T-helper 1 cell (primary cell): Measurements from ENCODE around the gene MUC5AC.
A peak's percentile ranks its signal among the peaks of the same experiment; 100 is the strongest.

Experiments used
- DNase-seq, 5 donors: peaks; one replicate each; pipeline ENCODE4 v3.0.0-alpha.2; 2012 to 2020

MUC5AC gene

GRCh38 chr11:1122664-1123002 lies 35.1 kb upstream of the MUC5AC start:
- DNase-seq: no peak

GRCh38 chr11:1123970-1124369 lies 33.8 kb upstream of the MUC5AC start:
- DNase-seq: peak in 1 of 5 donors; percentile 8

DNA sequence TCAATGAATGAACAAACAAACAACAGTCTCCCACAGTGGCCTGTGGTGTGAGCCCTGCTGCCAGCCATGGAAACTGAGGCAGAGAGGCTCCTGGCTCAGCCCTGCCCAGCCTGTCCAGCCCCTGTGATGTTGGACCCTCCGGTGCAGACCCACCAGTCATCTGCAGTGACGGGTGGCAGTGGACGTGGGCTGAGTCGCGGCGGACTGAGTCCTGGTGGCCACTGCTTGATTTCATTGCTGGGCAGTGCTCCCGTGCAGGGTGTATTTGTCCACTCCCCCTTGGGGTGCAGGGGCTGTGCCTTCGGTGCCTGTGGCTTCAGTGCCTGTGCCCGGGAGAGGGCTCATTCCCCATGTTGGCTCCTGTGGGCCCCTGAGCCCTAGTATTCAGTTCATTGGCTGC lies 31.9 kb upstream of the MUC5AC start:
- DNase-seq: no peak

- no peak for DNase-seq
Observed at GRCh38 chr11:1126491-1126926, 31.2 kb upstream of the MUC5AC start.

- DNase-seq: no peak
Observed at GRCh38 chr11:1126935-1127663, 30.7 kb upstream of the MUC5AC start.

DNA sequence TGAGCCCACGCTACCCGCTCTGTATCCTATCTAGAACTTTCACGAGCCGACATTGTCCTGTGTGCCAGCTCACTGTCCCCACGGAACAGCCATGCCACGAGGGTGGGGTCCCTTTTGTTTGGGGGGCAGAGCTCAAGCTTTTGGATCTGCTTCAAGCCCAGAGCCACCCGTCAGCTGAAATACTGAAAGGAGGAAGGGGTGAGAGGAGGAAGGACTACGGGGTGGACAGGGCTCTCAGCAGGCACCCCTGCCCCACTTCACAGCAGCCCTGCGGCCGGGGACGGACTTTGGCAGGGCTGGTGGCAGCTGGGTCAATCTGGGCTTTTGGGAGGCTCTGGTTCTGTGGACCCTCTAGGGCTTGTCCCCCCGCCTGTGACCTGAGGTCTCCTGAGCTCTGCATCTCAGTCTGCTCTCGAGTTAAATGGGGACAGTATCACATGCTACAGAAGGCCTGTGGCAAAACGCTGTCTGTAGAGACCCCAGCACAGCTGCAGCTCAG lies 30.0 kb upstream of the MUC5AC start:
- DNase-seq: no peak

GRCh38 chr11:1128311-1129142 lies 29.2 kb upstream of the MUC5AC start:
- DNase-seq: no peak

- DNase-seq: no peak
Observed at GRCh38 chr11:1129143-1129610, 28.6 kb upstream of the MUC5AC start.

- DNase-seq: no peak
Observed at GRCh38 chr11:1129611-1130160, 28.1 kb upstream of the MUC5AC start.

DNA sequence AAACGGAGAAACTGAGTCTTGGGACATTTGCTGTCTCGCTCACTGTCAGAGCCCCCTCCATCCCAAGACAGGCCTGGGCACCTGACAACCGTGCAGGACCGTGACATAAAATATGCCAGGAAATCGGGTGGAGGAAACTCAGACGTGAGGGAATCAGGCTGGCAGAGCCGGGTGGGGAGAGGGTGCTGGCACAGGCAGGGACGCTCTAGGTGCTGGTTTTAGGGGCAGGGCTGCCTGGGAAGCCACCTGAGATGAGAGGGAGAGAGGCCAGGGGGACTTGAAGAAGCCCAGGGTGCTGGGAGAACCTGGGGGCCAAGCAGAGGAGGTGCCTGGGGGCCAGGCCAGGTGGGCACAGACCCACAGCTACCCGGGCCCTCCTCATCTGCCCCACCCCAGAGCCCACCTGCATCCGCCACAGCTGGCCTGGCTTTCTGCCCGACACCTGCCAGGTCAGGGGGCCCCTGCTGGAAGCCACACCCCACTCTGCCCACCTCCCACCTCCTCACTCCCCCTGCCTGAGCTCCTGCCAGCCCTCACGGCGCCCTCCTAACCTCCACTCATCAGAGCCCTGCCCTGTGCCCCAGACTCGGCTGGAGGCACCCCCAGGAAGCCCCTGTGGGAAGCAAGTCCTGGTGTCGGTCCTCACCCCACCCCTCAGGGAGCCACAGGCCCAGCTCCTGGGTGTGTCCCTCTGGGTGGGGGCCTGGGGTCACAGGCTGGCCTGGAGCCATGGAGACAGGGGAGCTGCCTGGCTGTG lies 27.3 kb upstream of the MUC5AC start:
- no peak for DNase-seq

DNA sequence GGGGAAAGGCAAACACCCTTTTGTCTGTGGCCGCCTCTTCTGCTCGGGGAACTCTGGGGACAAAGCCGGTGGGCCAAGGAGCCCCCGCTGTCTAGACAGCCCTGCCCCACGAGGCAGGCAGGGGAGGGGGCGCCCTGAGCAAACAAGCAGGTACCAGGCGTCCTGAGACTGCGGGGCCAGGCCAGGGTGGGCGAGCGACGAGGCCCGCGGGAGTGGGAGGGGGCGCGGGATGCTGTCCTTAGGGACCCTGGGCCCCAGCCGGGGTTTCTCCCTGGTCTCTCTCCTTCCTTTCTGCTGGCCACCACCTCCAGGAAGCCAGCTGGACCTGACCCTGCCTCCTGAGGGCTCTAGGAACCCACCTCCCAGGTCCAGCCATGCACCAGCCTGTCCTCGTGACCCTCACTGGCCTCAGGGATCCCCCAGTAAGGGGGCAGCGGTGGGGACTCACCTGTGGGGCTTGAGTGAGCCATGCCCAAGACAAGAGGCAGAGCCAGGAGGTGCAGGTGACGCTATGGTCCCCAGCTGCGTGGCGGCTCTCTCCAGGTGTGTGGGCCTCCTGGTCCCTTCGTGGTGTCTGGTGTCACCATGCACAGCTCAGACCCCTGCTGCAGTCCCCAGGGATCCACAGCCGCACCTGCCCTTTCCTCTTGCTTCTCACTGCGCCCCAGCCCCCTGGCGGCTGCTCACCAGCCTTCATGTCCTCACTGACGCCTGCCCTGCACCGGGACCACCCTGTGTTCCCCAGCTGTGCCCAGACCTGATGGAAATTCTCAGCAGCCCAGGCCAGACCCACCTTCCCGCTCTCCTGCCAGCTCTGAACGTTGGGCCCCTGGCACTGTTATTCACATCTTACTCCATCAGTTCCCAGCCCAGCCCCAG lies 26.5 kb upstream of the MUC5AC start:
- no peak for DNase-seq

- no peak for DNase-seq
Observed at GRCh38 chr11:1134848-1135445, 22.8 kb upstream of the MUC5AC start.

DNA sequence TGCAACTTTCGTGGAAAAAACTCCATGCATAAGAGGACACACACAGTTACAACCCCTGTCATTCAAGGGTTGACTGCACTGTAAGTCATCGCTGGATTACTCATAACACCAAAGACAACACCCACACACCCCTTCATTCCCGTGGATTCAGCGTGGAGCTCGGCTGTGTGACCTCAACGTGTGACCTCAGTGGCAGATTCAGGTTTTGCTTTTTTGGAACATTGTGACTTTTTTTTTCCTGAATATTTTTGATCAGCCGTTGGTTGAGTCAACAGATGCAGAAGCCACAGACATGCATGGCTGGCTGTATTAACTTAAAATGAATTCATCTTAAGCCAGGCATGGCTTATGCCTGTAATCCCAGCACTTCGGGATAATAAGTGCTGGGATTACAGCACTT lies 19.7 kb upstream of the MUC5AC start:
- DNase-seq: no peak

- no peak for DNase-seq
Observed at GRCh38 chr11:1139441-1140083, 18.2 kb upstream of the MUC5AC start.

- DNase-seq: no peak
Observed at GRCh38 chr11:1140642-1141490, 16.9 kb upstream of the MUC5AC start.

DNA sequence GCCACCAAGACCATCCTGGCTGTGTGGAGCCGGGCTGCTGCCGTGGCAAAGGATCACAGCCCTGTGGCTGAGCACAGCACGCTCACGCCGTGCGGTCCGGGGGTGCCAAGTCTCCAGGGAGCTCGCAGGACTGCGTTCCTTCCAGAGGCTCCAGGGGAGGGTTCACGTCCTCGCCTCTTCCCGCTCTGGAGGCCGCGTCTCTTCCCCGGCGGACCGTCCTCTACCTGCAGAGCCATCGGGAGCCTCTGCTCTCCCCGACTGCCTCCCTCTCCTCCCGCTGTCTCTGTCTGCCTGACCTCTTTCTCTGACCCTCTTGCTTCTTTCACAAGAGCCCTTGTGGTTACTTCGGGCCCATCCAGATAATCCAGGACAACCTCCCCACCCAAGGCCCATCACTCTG lies 11.4 kb upstream of the MUC5AC start:
- no peak for DNase-seq

DNA sequence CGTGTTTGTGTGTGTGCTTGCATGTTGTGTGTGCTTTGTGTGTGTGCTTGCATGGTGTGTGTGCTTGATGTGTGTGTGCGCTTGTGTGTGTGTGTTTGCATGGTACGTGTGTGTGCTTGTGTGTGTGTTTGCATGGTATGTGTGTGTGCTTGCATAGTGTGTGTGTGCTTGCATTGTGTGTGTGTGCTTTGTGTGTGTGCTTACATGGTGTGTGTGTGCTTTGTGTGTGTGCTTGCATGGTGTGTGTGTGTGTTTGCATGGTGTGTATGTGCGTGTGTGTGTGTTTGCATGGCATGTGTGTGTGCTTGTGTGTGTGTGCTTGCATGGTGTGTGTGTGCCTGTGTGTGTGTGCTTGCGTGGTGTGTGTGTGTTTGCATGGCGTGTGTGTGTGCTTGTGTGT lies 10.0 kb upstream of the MUC5AC start:
- DNase-seq: no peak

GRCh38 chr11:1148752-1149180 lies 9.0 kb upstream of the MUC5AC start:
- DNase-seq: no peak

- no peak for DNase-seq
Observed at GRCh38 chr11:1149545-1149944, 8.2 kb upstream of the MUC5AC start.

- DNase-seq: no peak
Observed at GRCh38 chr11:1150116-1150515, 7.6 kb upstream of the MUC5AC start.
